GM19324 (cell line): Measurements from ENCODE around the gene DENR.
"Not testable (repeated sequence)": the region's sequence is repeated elsewhere in the genome, so short reads cannot be mapped to it uniquely, and the experiment has no call there.

Experiments
- ATAC-seq: cut with Tn5 transposase; IDR thresholded peaks from one replicate; pipeline ENCODE4 v1.9.1; 2021; ENCODE audit warnings: mild to moderate bottlenecking, moderate library complexity; ENCODE audit not compliant: unreplicated experiment, low FRiP score

DENR gene

DNA sequence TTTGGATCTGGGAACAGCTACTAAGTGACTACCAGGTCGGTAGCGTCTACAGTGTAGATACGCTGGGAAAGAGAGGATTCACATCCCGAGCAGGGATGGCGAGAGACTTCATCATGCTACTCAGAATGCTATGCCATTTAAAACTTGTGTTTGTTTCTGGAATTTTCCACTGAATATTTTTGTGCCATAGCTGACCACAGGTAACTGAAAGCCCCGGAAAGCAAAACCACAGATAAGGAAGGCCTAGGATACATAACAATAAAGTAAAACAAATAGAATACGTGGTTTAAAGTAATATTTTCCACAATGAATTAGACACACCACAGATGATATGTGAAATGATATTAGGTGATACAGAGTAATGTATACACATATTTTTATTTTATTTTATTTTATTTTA, 14.1 kb upstream of the DENR start:
- ATAC-seq = no peak

DNA sequence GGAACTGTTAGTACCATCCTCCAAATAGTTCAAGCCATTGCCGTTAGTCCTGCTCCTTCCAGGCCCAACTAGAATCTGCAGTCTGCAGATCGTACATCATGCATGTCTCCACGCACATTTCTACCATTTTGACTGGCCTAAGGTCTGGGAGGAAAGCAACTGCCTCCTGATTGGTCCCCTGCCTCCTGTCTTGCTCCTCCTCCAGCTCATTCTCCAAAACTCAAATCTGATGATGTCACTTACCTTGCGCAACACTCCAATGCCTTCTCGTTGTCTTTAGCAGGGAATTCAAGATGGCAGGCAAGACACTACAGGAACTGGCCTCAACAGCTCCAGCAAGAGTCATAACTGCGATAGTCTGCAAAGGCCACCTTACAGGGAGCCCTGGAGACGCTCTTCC, 12.3 kb upstream of the DENR start:
- no peak for ATAC-seq

DNA sequence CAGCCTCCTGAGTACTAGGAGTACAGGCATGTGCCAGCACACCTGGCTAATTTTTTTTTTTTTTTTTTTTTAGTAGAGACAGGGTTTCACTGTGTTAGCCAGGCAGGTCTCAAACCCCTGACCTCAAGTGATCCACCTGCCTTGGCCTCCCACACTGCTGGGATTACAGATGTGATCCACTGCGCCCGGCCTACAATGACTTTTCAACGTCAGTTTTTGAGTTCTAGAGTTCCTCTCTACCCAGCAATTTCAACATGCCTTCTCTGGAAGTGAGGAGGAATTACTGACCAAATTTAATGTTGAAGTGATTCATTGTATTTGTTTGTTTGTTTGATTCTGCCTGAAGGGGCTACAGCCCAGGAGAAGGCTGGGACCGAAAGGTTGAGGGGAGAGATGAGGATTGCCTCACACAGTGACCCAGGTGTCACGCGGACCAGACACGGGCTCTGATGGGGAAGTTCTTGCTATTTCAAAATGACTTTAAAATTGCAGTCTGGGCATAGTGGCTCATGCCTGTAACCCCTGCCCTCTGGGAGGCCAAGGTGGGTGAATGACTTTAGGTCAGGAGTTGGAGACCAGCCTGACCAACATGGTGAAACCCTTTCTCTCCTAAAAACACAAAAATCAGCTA, 8.6 kb upstream of the DENR start:
- ATAC-seq = no peak

DNA sequence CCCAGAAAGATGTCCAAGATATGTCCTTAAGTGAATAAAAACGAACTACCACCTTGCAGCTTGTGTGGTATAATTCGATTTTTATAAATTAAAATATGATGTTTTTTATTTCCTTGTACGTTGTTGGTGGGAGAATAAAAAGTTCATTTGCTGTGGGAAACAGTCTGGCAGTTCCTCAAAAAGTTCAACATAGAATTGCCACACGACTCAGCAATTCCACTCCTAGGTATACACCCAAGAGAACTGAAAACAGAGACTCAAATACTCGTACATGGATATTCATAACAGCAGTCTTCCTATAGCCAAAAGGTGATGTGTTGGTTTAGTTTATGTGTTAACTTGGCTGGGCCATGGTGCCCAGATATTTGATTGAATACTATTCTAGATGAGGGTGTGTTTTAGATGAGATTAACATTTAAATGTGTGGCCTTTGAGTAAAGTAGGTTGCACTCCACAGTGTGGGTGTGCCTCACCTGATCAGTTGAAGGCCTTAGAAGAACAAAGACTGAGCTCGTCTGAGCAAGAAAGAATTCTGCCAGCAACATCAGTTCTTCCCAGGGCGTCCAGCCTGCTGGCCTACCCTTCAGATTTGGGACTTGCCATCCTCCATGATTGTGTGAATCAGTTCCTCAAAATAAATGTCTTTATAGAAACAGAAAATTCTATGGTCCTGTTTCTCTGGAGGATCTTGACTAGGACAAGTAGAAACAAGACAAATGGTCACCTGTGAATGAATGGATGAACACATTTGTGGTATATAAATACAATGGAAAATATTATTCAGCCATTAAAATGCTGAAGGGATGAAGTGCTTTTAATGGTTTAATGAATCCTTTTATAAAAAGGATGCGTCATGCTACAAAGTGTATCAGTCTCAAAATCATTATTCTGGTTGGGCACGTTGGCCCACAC, 5.1 kb upstream of the DENR start:
- ATAC-seq = no peak

GRCh38 chr12:122749569-122750332, 2.9 kb upstream of the DENR start:
- ATAC-seq = no peak

GRCh38 chr12:122750781-122751515, 1.7 kb upstream of the DENR start:
- not testable (repeated sequence) for ATAC-seq

GRCh38 chr12:122753319-122753650, 661 bp downstream of the DENR start:
- no peak for ATAC-seq

GRCh38 chr12:122754790-122755189, 2.2 kb downstream of the DENR start:
- no peak for ATAC-seq

DNA sequence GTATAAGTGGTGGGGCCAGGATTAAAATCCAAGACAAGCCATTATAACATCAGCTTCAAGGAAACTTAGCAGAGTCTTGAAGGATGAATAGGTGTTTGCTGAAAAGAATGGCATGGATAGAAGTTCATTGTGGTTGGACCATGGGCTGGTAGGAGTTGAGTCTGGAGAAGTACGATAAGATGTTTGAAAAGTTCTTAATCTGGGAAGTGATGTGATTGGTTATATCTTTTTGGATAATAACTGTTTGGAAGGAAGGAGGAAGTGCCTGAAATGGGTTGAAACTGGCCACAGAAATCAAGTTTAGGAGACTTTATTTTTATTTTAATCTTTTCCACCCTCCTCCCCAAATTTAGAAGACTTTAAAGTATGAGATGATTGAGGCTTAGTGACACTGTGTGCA, 4.9 kb downstream of the DENR start:
- ATAC-seq = no peak

DNA sequence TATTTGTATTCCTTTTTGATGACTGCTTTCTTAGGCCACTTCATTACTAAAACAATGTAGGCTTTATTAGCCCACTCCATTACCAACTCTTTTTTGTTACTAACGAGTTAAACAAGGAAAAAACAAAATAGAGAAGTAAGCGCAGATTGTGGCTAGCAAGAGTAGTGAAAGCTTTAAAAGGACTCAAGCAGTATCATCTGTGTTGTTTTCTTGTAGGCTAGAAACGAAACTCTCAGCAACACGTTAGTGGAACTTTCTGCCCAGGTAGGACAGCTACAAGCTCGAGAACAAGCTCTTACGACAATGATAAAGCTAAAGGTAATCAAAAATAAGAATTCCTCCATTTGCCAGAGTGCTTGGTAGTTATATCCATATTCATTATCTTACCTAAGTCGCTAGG, 32.9 kb downstream of the DENR start:
- ATAC-seq = no peak

- no peak for ATAC-seq
Observed at GRCh38 chr12:122788387-122788786, 35.8 kb downstream of the DENR start.

DNA sequence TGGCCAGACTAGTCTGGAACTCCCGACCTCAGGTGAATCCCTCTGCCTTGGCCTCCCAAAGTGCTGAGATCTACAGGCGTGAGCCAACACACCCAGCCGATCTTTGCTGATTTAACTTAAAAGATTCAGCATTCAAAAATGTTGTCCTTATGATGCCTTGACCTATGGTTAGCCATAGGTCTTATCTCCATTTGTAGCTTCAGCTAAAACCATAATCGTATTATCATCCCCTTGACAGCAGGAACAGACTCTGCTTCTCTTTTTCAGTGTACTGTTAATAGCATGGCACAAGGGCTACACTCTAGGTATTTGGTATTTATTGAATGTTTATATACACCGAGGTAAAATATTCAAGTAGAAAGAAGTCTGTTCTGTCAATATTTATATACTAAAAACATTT, 37.0 kb downstream of the DENR start:
- ATAC-seq = no peak

- ATAC-seq = no peak
Observed at GRCh38 chr12:122790393-122791075, 37.9 kb downstream of the DENR start.

GRCh38 chr12:122793685-122794106, 41.1 kb downstream of the DENR start:
- ATAC-seq = no peak

GRCh38 chr12:122795807-122796206, 43.2 kb downstream of the DENR start:
- ATAC-seq = no peak

DNA sequence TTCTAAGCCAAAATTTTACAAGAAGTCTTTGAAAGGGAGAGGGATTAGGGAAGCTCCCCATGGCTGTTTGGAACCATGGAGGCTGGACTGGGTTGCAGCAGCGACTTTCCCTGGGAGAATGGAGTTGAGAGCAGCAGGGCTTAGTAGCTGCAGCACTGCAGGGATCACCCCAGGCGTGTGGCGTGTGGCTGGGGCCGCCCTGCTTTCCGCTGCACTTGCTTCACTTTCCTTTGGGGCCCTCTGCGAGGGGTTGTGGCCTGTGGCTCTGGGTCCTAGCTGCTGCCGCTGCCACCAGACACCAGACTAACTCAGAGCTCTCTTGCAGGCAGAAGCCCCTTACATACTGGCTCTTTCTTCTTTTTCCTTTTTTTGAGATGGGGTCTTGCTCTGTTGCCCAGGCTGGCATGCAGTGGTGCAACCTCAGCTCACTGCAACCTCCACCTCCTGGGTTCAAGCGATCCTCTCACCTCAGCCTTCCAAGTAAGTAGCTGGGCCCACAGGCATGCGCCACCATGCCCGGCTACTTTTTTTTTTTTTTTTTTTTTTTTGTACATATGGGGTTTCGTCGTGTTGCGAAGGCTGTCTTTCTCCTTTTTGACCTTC, 47.1 kb downstream of the DENR start:
- ATAC-seq = no peak

DNA sequence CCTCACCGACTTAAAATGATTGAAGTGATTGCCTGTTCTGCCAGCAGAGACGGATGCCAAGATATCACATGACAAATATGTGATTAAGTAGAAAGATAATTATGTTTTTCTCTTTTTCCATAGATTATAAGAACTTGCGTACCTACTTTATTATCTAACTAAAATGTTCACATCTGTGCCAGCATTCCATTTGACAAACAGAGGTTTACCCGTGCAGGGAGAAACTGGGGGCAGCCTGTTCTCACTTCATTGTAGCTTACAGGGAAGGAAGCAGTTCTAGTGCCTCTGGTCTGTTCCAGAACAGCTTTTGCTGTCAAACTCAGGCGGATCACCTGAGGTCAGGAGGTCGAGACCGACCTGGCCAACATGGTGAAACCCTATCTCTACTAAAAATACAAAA, 51.3 kb downstream of the DENR start:
- no peak for ATAC-seq

DNA sequence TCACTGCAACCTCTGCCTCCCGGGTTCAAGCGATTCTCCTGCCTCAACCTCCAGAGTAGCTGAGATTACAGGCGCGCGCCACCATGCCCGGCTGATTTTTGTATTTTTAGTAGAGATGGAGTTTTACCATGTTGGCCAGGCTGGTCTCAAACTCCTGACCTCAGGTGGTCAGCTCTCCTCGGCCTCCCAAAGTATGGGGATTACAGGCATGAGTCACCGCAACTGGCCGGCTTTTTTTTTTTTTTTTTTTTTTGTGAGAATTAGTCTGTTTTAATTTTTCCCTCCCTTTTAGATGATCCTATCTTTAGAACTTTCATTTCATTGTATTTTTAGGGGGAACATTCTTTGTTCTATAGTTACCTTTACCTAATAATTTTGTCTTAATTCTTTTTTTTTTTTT, 52.3 kb downstream of the DENR start:
- ATAC-seq = not testable (repeated sequence)

DNA sequence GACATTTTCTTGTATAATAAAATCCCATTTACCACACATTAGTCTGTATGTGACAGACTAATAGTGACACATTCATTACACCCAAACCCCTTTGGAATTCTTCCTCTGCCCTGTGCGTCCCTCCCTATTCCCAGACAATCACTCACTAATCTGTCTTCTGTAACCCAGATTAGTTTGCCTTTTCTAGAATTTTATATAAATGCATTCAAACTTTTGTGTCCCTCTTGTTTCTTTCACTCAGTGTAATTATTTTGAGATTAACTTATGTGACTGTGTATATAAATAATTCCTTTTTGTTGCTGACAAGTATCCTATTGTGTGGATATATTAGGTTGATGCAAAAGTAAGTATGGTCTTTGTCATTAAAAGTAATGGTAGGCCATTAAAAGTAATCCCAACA, 55.0 kb downstream of the DENR start:
- ATAC-seq = no peak

DNA sequence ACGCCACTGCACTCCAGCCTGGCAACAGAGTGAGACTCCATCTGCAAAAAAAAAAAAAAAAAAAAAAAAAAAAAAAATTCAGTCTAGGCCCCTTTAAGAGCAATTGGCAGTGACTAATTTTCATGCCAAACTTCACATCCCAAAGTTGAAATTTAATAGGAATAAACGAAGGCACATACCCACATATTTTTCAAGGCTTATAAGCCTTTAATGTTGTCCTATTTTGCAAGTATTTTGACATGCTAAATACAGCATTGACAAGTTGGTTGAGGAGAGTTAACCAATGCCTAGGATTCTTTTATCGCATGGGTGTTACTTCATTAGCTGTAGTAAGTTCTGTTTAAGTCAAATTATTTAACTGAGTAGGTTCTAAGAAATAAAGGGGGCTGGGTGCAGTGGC, 59.2 kb downstream of the DENR start:
- ATAC-seq = no peak
